Measurements from ENCODE around the gene ZMYND8. TPM values are rescaled to one million over a fixed set of nuclear protein-coding genes. Genes with fewer than 3 reads are reported as not detected.
"Not testable (repeated sequence)": the region's sequence is repeated elsewhere in the genome, so short reads cannot be mapped to it uniquely, and the experiment has no call there.

The ZMYND8 gene
- total RNA-seq, 4 donors from 2014 or later: 44.6 to 78.6 (median 65.8) TPM

GRCh38 chr20:47263465-47264084 is 92.9 kb downstream of the ZMYND8 start:
- WGBS: 67% methylated on average over 5 of the region's 5 CpGs
- intact Hi-C loops (cut with DNase I): no loop called here
- DNase-seq (ENCODE audit: extremely low spot score): no peak

GRCh38 chr20:47263080-47263464 is 93.4 kb downstream of the ZMYND8 start:
- Histone ChIP-seq H3K27ac (replicated peaks in 1 of 4) (peak overlapping the region in 3 of 4 donors; percentile 49 to 62 (median 61)), H3K9me3 (no peaks in the 10 kb centered on the region), H3K4me3 (no peak overlapping the region), H3K27me3 (no peaks in the 10 kb centered on the region), H3K36me3 (peaks cover 15 to 75% (median 48%) of the 10 kb centered on the region in 4 donors), H3K4me1 (peaks cover 35 to 43% (median 40%) of the 10 kb centered on the region in 4 donors)
- WGBS: 82% methylated on average over 3 of the region's 3 CpGs
- DNase-seq (ENCODE audit: extremely low spot score): no peak
- intact Hi-C loops (cut with DNase I): no loop called here
- no peak for TF ChIP-seq POLR2AphosphoS5 (IDR thresholded peaks at IDR 0.05)
- TF ChIP-seq CTCF (IDR thresholded peaks at IDR 0.05): no peak
- TF ChIP-seq EP300 (IDR thresholded peaks at IDR 0.05): no peak
- TF ChIP-seq POLR2A (IDR thresholded peaks at IDR 0.05; ENCODE audit: low read depth): no peak

More at GRCh38 chr20:47263465-47264084, 92.9 kb downstream of the ZMYND8 start:
- H3K4me3 ChIP-seq: no peak overlapping the region
- peaks cover 33 to 40% (median 35%) of the 10 kb centered on the region in 4 donors for H3K4me1 ChIP-seq
- H3K27me3 ChIP-seq: no peaks in the 10 kb centered on the region
- H3K27ac ChIP-seq (replicated peaks in 1 of 4): peak overlapping the region in 3 of 4 donors; percentile 49 to 62 (median 61)
- no peaks in the 10 kb centered on the region for H3K9me3 ChIP-seq
- no peak for TF ChIP-seq POLR2AphosphoS5 (IDR thresholded peaks at IDR 0.05)
- no peak for TF ChIP-seq CTCF (IDR thresholded peaks at IDR 0.05)
- TF ChIP-seq POLR2A (IDR thresholded peaks at IDR 0.05; ENCODE audit: low read depth): no peak
- TF ChIP-seq EP300 (IDR thresholded peaks at IDR 0.05): no peak
- peaks cover 15 to 80% (median 50%) of the 10 kb centered on the region in 4 donors for H3K36me3 ChIP-seq

DNA sequence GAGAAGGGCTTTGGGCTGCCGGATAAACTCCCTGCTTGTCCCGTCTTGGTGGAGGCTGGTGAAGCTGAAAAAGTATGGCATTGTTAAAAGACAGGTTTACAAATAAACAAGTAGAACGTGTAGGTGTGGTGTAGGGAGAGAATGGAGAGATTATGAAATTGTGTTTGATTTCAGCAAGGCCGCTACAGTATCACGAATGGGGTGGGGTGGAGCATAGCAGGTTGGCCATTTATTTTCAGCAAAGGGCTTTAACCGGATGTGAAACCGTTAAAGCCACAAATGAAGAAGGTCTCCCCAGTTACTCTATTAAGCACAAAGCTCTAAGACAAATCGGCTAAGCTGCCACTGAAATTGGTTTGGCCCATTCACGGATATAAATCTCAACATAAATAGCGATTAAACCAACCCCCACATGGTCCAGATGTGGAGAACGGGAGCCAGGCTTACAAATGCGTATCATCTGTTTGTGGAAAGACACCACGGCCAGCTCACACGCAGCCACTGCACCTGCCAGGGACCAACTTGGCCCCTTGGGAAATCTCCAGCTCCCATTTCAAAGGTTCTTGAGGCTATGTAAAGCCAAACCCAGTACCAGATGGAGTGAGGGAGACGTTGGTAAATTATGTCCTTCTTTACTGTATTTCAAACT is 94.0 kb downstream of the ZMYND8 start:
- DNase-seq (ENCODE audit: extremely low spot score): no peak
- TF ChIP-seq POLR2A (IDR thresholded peaks at IDR 0.05; ENCODE audit: low read depth) (no peak), EP300 (IDR thresholded peaks at IDR 0.05) (no peak), CTCF (IDR thresholded peaks at IDR 0.05) (no peak), POLR2AphosphoS5 (IDR thresholded peaks at IDR 0.05) (no peak)
- intact Hi-C loops (cut with DNase I): no loop called here
- Histone ChIP-seq H3K27me3 (no peaks in the 10 kb centered on the region), H3K9me3 (no peaks in the 10 kb centered on the region), H3K4me3 (no peak overlapping the region), H3K4me1 (peaks cover 32 to 49% (median 42%) of the 10 kb centered on the region in 4 donors), H3K27ac (replicated peaks in 1 of 4) (peak overlapping the region in 2 of 4 donors; percentile 61 to 62), H3K36me3 (peaks cover 10 to 70% (median 44%) of the 10 kb centered on the region in 4 donors)
- 77% methylated on average over 15 of the region's 15 CpGs for WGBS

- 95% methylated on average over 8 of the region's 8 CpGs for WGBS
- H3K36me3 ChIP-seq: peaks cover 10 to 64% (median 40%) of the 10 kb centered on the region in 4 donors
- H3K27me3 ChIP-seq: no peaks in the 10 kb centered on the region
- intact Hi-C loops (cut with DNase I): no loop called here
- H3K4me3 ChIP-seq: no peak overlapping the region
- H3K9me3 ChIP-seq: no peaks in the 10 kb centered on the region
- TF ChIP-seq POLR2A (IDR thresholded peaks at IDR 0.05; ENCODE audit: low read depth) (no peak), EP300 (IDR thresholded peaks at IDR 0.05) (no peak), POLR2AphosphoS5 (IDR thresholded peaks at IDR 0.05) (no peak), CTCF (IDR thresholded peaks at IDR 0.05) (no peak)
- no peak overlapping the region for H3K27ac ChIP-seq (replicated peaks in 1 of 4)
- H3K4me1 ChIP-seq: peaks cover 32 to 49% (median 42%) of the 10 kb centered on the region in 4 donors
- no peak for DNase-seq (ENCODE audit: extremely low spot score)
Measured at GRCh38 chr20:47262008-47262364, 94.5 kb downstream of the ZMYND8 start.

DNA sequence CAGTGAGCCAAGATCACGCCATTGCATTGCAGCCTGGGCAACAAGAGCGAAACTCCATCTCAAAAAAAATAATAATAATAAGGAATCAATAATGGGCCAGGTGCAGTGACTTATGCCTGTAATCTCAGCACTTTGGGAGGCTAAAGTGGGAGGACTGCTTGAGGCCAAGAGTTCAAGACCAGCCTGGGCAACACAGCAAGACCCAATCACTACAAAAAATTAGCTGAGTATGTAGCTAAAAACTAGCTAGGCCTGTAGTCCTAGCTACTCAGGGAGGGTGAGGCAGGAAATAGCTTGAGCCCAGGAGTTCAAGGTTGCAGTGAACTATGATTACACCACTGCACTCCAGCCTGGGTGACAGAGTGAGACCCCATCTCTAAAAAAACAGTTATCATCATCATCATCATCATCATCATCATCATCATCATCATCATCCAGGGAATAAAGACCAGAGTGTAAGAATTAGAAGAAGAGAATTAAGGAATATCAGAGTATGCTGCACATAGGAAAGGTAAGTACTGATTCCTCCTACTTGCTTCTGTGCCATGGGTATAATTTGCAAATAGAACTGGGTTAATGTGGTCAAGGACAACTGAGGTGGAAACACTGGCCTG is 95.2 kb downstream of the ZMYND8 start:
- peaks cover 10 to 60% (median 37%) of the 10 kb centered on the region in 4 donors for H3K36me3 ChIP-seq
- intact Hi-C loops (cut with DNase I): not testable (repeated sequence)
- WGBS: 100% methylated on average over 2 of the region's 2 CpGs

DNA sequence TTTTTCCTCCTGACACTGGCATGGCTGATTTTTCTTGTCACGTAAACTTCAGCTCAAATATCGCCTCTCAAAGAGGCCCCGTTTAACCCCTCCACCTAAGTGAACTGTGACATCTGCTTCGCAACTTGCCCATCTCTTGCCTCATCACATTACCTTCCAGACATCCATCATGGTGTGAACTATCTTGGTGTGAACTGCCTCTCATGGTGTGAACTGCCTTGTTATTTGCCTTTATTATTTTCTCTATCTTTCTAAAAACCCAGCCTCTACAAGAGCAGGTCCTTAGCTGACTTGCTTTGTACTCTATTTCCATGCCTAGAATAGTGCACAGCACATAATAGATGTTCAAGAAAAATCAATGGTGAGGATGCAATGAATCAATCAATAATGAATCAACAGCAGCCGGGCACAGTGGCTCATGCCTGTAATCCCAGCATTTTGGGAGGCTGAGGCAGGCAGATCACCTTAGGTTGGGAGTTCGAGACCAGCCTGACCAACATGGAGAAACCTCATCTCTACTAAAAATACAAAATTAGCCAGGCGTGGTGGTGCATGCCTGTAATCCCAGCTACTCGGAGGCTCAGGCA is 95.9 kb downstream of the ZMYND8 start:
- DNase-seq (ENCODE audit: extremely low spot score); intact Hi-C loops (cut with DNase I); H3K27ac ChIP-seq (replicated peaks in 1 of 4); H3K27me3 ChIP-seq; H3K4me3 ChIP-seq; H3K9me3 ChIP-seq: not testable (repeated sequence)
- WGBS: 97% methylated on average over 8 of the region's 8 CpGs
- H3K36me3 ChIP-seq: peaks cover 10 to 55% (median 36%) of the 10 kb centered on the region in 4 donors
- peaks cover 31 to 48% (median 42%) of the 10 kb centered on the region in 4 donors for H3K4me1 ChIP-seq

More for the DNA sequence above, 95.2 kb downstream of the ZMYND8 start:
- H3K27me3 ChIP-seq; H3K9me3 ChIP-seq; H3K27ac ChIP-seq (replicated peaks in 1 of 4); H3K4me3 ChIP-seq; DNase-seq (ENCODE audit: extremely low spot score): not testable (repeated sequence)
- peaks cover 32 to 50% (median 43%) of the 10 kb centered on the region in 4 donors for H3K4me1 ChIP-seq
